Heart left ventricle (tissue), 16 donors: ENCODE results near the gene CPA1. TPM values are rescaled to one million over a fixed set of nuclear protein-coding genes. Genes with fewer than 3 reads are reported as not detected.
A peak's percentile ranks its signal among the peaks of the same experiment; 100 is the strongest.

Experiments used
- ATAC-seq, 4 donors: fragments of 200-7000 bp; cut with Tn5 transposase; one replicate each; pipeline ENCODE4 v1.9.1; 2020 to 2022; ENCODE audit warnings: moderate library complexity in 4 of 4, mild to moderate bottlenecking in 3 of 4, moderate number of reproducible peaks in 1 of 4
- DNase-seq, 5 donors: peaks; one replicate each; pipeline ENCODE4 v3.0.0-alpha.2; 2020
- H3K27ac ChIP-seq, 12 donors: fragments of 200-600 bp; sonication (generic) in 4 of 12; one replicate each; pipeline versions ENCODE4 v1.5.0 to v1.8.0; 2016 to 2022; ENCODE audit warnings: mild to moderate bottlenecking in 2 of 12
- H3K27me3 ChIP-seq, 9 donors: fragments of 200-600 bp; sonication (generic) in 2 of 9; one replicate each; pipeline versions ENCODE4 v1.5.1 to v1.8.0; 2016 to 2022; ENCODE audit warnings: mild to moderate bottlenecking in 3 of 9
- H3K36me3 ChIP-seq, 9 donors: fragments of 200-600 bp; sonication (generic) in 2 of 9; one replicate each; pipeline versions ENCODE4 v1.5.0 to v1.8.0; 2018 to 2022; ENCODE audit warnings: mild to moderate bottlenecking in 2 of 9
- H3K4me1 ChIP-seq, 12 donors: fragments of 200-600 bp; sonication (generic) in 4 of 12; one replicate each; pipeline versions ENCODE4 v1.5.0 to v1.8.0; 2016 to 2022; ENCODE audit warnings: mild to moderate bottlenecking in 3 of 12
- H3K4me3 ChIP-seq, 12 donors: fragments of 200-600 bp; sonication (generic) in 4 of 12; one replicate each; pipeline versions ENCODE4 v1.5.0 to v1.8.0; 2017 to 2022; ENCODE audit warnings: mild to moderate bottlenecking in 9 of 12, moderate library complexity in 4 of 12
- H3K9me3 ChIP-seq, 12 donors: fragments of 200-600 bp; sonication (generic) in 4 of 12; one replicate each; pipeline versions ENCODE4 v1.5.0 to v1.8.0; 2016 to 2022; ENCODE audit warnings: mild to moderate bottlenecking in 1 of 12
- CTCF ChIP-seq, 12 donors: fragments of 200-600 bp; sonication (generic) in 4 of 12; IDR thresholded peaks; one replicate each; pipeline versions ENCODE4 v1.5.0 to v1.8.0; 2018 to 2022; ENCODE audit warnings: antibody characterized with exemption in 12 of 12, mild to moderate bottlenecking in 5 of 12
- POLR2A ChIP-seq, 2 donors: fragments of 450-650 bp; IDR thresholded peaks; one replicate each; pipeline ENCODE4 v1.6.1; 2017; ENCODE audit warnings: antibody characterized with exemption in 2 of 2, mild to moderate bottlenecking in 2 of 2, moderate library complexity in 2 of 2
- WGBS, 4 donors: extraction: QIAGEN DNeasy Blood & Tissue Kit in 2 of 4; methylation state at CpG; one replicate each; pipeline versions ENCODE4 v1.1.5 to v1.1.7; 2013 to 2018; 5-methylcytosine and 5-hydroxymethylcytosine counted together
- intact Hi-C, 10 donors: fragments of 100-400 bp; cut with DNase I; formaldehyde crosslinking; loops; one replicate each; pipeline versions ENCODE4 v1.11.1 to v1.14.2; 2022
- polyA plus RNA-seq, 2 donors: library from polyadenylated mRNA; stranded (reverse); fragments of 200-250 nt; gene quantifications; one replicate each; pipeline ENCODE4 v1.2.3, GENCODE V29; 2013
- total RNA-seq, 9 donors: library from RNA; depleted of rRNA in 2 of 9; stranded (reverse); fragments of >200 nt in 2 of 9; fragmentation: NEBNext Ultra II Directional in 3 of 9; extraction: Animal tissue kit (Norgen Biotek cat#: 25700) in 3 of 9; gene quantifications; one replicate each; pipeline versions ENCODE4 v1.1.0 to v1.2.4, GENCODE V29; 2016 to 2023
- donor health status: ischemic (EF 13 %, LVEDD 7.1; RV severe dilation, severe dysfunction).
- donor health status: healthy with polysubstance abuse.
- donor health status: DM: no; HTN: yes; CAD: no.
- donor health status: DM: no; HTN: no; CAD: no.
- donor health status: ischemic (EF 25% LVEDD 6.9; RV normal size, moderate dysfunction).
- donor health status: ischemic (EF 25% LVEDD 5.7; RV mildly dilated, moderate dysfunction).
- donor health status: healthy.
- donor health status: DM: yes; HTN: yes; CAD: no.
- donor health status: ischemic (EF 35%, LVEDD 5.7; RV mildly dilated, moderate dysfunction).
- donor health status: nonischemic (EF 11% LVEDD 7.7; RV severe dilation, severe dysfunction).
- donor health status: DM: yes; HTN: yes; CAD: no.
- donor health status: PGD.
- donor health status: ischemic (EF 29% LVEDD 5.4; RV normal size, mild dysfunction).
- donor health status: nonischemic (EF 23%, LVEDD 6.1; RV moderate dilation, normal function).

Gene CPA1
- total and polyA plus RNA-seq, 11 donors: 0.29 to 3.8 (median 3.0) TPM; not detected in 5

DNA sequence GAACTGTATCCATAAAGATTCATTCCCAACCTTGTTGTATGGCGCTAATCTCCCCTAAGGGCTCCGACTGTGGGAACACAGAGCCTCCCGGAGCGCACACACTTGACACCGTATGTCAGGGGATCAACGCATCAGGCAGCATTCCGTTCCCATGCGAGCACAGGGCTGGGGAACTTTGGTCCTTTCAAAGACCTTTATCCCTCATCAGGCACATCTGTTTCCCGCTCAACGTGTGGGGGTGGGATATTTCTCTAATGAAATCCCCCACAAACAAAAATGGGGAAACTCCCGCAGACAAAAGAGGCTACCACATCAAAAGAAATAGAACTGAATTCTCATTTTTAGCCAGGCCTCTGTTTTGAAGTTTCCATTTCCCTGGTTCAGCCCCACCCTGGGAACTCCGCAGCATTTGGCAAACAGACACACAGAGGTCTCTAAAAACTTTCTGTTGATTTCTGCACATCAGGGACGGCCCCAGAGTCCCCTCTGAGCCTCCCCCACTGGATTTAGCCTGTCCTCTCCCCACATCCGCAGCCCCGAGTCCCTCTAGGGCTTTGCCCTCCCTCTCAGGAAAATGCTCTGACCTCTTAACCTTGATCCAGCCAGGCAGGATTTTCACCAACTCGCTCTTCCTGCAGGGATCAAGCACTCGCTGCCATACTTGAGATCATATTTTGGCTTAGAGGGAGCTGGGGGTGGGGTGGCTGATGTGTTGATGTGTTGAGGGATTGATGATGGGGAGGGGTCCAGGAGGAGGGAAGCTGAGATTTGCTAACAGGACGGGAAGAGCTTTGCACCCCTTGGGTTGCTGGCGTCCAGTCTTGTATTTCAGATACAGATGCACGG lies 29.1 kb upstream of the CPA1 start:
- H3K4me1 ChIP-seq: peaks cover 0 to 28% (median 9%) of the 10 kb centered on the region in 12 donors
- no peak overlapping the region for H3K4me3 ChIP-seq
- H3K36me3 ChIP-seq: no peaks in the 10 kb centered on the region
- ATAC-seq (peak in 3 of 4 donors; percentile 31 to 48 (median 41)), DNase-seq (peak in 3 of 5 donors; percentile 26 to 65 (median 46))
- no peaks in the 10 kb centered on the region for H3K9me3 ChIP-seq
- H3K27me3 ChIP-seq: peaks cover 0 to 4% (median 0%) of the 10 kb centered on the region in 9 donors
- intact Hi-C loops: loop anchor here in 1 of 10 donors (5.0 kb wide), 1 partner anchor 79 kb away; no protein-coding TSS in a partner anchor
- WGBS, 4 donors: 38 to 54% (median 49%) methylated on average over 20 of the region's 20 CpGs
- TF ChIP-seq CTCF (IDR thresholded peaks at IDR 0.05) (no peak), POLR2A (IDR thresholded peaks at IDR 0.05) (no peak)
- H3K27ac ChIP-seq: peak overlapping the region in 11 of 12 donors; percentile 31 to 83 (median 55)

- Histone ChIP-seq H3K36me3 (no peaks in the 10 kb centered on the region), H3K4me3 (no peak overlapping the region), H3K9me3 (no peaks in the 10 kb centered on the region), H3K27me3 (no peaks in the 10 kb centered on the region), H3K27ac (peak overlapping the region in 10 of 12 donors; percentile 31 to 83 (median 58)), H3K4me1 (peaks cover 0 to 33% (median 14%) of the 10 kb centered on the region in 12 donors)
- 47 to 52% (median 48%) methylated on average over 6 of the region's 6 CpGs for WGBS, 4 donors
- DNase-seq: no peak
- TF ChIP-seq CTCF (IDR thresholded peaks at IDR 0.05) (no peak), POLR2A (IDR thresholded peaks at IDR 0.05) (no peak)
- intact Hi-C loops: loop anchor here in 1 of 10 donors (5.0 kb wide), 1 partner anchor 79 kb away; no protein-coding TSS in a partner anchor
- peak in 1 of 4 donors; percentile 4 for ATAC-seq
Measured at GRCh38 chr7:130351791-130352090, 28.6 kb upstream of the CPA1 start.

GRCh38 chr7:130352194-130353074 lies 27.9 kb upstream of the CPA1 start:
- Histone ChIP-seq H3K4me3 (peak overlapping the region in 2 of 12 donors; percentile 16 to 18), H3K27me3 (no peaks in the 10 kb centered on the region), H3K4me1 (peaks cover 0 to 34% (median 16%) of the 10 kb centered on the region in 12 donors), H3K36me3 (no peaks in the 10 kb centered on the region), H3K27ac (peak overlapping the region in 10 of 12 donors; percentile 31 to 83 (median 58)), H3K9me3 (no peaks in the 10 kb centered on the region)
- no peak for TF ChIP-seq POLR2A (IDR thresholded peaks at IDR 0.05)
- WGBS, 4 donors: 46 to 70% (median 51%) methylated on average over 20 of the region's 20 CpGs
- intact Hi-C loops: loop anchor here in 1 of 10 donors (5.0 kb wide), 1 partner anchor 80 kb away; no protein-coding TSS in a partner anchor
- DNase-seq (no peak), ATAC-seq (no peak)

GRCh38 chr7:130353196-130353595 lies 27.1 kb upstream of the CPA1 start:
- no peaks in the 10 kb centered on the region for H3K36me3 ChIP-seq
- H3K4me3 ChIP-seq: no peak overlapping the region
- peaks cover 0 to 34% (median 17%) of the 10 kb centered on the region in 12 donors for H3K4me1 ChIP-seq
- TF ChIP-seq CTCF (IDR thresholded peaks at IDR 0.05): no peak
- no peak for TF ChIP-seq POLR2A (IDR thresholded peaks at IDR 0.05)
- 78 to 86% (median 84%) methylated on average over 7 of the region's 7 CpGs for WGBS, 4 donors
- H3K9me3 ChIP-seq: no peaks in the 10 kb centered on the region
- peak overlapping the region in 7 of 12 donors; percentile 31 to 71 (median 64) for H3K27ac ChIP-seq
- DNase-seq (no peak), ATAC-seq (no peak)
- no peaks in the 10 kb centered on the region for H3K27me3 ChIP-seq
- intact Hi-C loops: loop anchor here in 1 of 10 donors (5.0 kb wide), 1 partner anchor 81 kb away; no protein-coding TSS in a partner anchor
